ENCODE data around the gene HTR1D. TPM values are rescaled to one million over a fixed set of nuclear protein-coding genes. Genes with fewer than 3 reads are reported as not detected.
"Not testable (repeated sequence)": the region's sequence is repeated elsewhere in the genome, so short reads cannot be mapped to it uniquely, and the experiment has no call there.

The HTR1D gene, protein sequence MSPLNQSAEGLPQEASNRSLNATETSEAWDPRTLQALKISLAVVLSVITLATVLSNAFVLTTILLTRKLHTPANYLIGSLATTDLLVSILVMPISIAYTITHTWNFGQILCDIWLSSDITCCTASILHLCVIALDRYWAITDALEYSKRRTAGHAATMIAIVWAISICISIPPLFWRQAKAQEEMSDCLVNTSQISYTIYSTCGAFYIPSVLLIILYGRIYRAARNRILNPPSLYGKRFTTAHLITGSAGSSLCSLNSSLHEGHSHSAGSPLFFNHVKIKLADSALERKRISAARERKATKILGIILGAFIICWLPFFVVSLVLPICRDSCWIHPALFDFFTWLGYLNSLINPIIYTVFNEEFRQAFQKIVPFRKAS
- under 1 TPM; 0.15 to 0.26 TPM for total RNA-seq
- under 1 TPM; 0.07 to 0.24 (median 0.16) TPM for polyA plus RNA-seq (ENCODE audit: insufficient read length in 6 of 6)
- long read RNA-seq, donor 1: 0 reads
- long read RNA-seq, donor 2: 0 reads
- long read RNA-seq, donor 3: 0 reads
- long read RNA-seq, donor 4: 0 reads
- long read RNA-seq, donor 5, partial matches to known transcripts: 0 of 1 reads
- long read RNA-seq, donor 5, other reads (novel, unspliced or antisense): 0 of 1 reads
- long read RNA-seq, donor 6: 0 reads
- long read RNA-seq, donor 7: 0 reads
- long read RNA-seq, donor 8, partial matches to known transcripts: 0 of 1 reads
- long read RNA-seq, donor 8, other reads (novel, unspliced or antisense): 0 of 1 reads
- long read RNA-seq, donor 9: 0 reads
- long read RNA-seq, donor 10: 0 reads
- long read RNA-seq, donor 11, transcript HTR1D-201 (1 exons, 2,835 nt): major isoform, 14 of 14 reads
- long read RNA-seq, donor 11, partial matches to known transcripts: 0 of 14 reads
- long read RNA-seq, donor 11, other reads (novel, unspliced or antisense): 0 of 14 reads
- long read RNA-seq, donor 12: 0 reads

DNA sequence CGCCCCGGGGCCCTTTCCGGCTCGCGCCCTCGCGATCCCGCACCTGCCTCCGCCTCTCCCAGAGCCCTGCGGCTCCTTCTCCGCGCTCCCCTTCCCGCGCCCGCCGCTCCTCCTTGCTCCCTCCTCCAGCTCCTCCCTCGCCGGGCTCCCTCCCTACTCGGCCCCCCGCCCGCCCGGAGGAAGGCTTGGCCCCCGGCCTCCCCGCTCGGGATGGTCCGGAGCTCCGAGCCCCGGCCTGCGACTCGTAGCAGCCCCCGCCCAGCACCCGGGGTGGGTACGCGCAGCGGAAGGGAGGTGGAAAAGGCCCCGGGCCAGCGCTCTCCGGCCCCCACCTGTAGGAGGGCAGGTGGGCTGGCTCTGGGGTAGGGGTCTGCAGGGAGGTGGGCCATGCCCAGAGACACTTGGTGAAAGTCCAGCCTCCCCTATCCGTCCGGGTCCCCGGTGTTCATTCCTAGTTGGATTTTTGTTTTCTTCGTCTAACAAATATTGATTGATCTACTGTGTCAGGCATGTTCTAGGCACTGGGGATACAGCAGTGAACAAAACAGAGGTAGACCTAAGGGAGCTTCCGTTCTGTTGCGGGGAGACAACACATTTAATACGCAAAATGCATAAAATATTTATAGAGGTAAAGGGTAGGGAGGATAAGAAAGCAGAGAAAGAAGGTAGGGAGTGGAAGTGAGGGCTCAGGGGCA is at the start of gene HTR1D:
HTR1D (minus strand) TSS at position 82 of the 695 bp plus-strand sequence. CDS start 23,283 bp downstream, outside the sequence.
- DNase-seq: peak in 1 of 4 donors; percentile 79
- ATAC-seq: peak; percentile 50
- intact Hi-C loops (cut with DNase I): no loop called here
- H3K27ac ChIP-seq: no peak within 1 kb of the TSS
- H3K27me3 ChIP-seq: peaks cover 26 to 71% of the 10 kb centered on the region in 2 donors
- TF ChIP-seq, protein P1, sequence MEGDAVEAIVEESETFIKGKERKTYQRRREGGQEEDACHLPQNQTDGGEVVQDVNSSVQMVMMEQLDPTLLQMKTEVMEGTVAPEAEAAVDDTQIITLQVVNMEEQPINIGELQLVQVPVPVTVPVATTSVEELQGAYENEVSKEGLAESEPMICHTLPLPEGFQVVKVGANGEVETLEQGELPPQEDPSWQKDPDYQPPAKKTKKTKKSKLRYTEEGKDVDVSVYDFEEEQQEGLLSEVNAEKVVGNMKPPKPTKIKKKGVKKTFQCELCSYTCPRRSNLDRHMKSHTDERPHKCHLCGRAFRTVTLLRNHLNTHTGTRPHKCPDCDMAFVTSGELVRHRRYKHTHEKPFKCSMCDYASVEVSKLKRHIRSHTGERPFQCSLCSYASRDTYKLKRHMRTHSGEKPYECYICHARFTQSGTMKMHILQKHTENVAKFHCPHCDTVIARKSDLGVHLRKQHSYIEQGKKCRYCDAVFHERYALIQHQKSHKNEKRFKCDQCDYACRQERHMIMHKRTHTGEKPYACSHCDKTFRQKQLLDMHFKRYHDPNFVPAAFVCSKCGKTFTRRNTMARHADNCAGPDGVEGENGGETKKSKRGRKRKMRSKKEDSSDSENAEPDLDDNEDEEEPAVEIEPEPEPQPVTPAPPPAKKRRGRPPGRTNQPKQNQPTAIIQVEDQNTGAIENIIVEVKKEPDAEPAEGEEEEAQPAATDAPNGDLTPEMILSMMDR (IDR thresholded peaks at IDR 0.05): no peak
- H3K4me3 ChIP-seq: peak within 1 kb of the TSS; percentile 13 to 37
- no peaks in the 10 kb centered on the region for H3K9me3 ChIP-seq
- no peaks in the 10 kb centered on the region for H3K36me3 ChIP-seq
- peaks cover 4 to 14% of the 10 kb centered on the region in 2 donors for H3K4me1 ChIP-seq

DNA sequence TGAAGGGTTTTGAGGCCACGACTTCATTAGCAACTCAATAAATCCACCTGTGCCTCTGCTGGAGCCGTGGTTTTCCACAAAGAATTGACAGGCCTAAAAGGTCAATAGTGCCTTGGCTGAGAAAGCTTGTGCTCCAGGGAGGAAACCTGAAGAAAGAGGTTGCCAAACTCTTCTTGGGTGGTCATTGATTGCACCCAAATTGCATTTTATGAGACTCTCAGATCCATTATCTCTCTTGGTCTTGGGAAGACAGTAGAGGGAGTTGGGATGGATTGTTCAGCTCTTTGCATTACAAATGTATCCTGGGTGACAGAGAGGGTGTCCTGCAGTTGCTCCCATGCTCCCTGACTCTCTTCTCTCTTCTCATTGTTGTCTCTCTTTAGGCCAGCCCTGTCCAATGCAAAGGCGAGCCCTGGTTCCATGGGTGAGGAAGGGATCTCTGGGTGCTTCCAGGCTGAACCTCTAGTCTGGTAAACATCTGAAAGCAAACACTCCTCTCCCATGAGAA is 46.1 kb upstream of the HTR1D start:
- intact Hi-C loops (cut with DNase I): no loop called here
- Histone ChIP-seq H3K27me3 (no peaks in the 10 kb centered on the region), H3K36me3 (no peaks in the 10 kb centered on the region), H3K4me3 (no peak overlapping the region), H3K27ac (no peak overlapping the region), H3K9me3 (no peaks in the 10 kb centered on the region), H3K4me1 (no peaks in the 10 kb centered on the region)
- TF ChIP-seq, protein P1 (IDR thresholded peaks at IDR 0.05): no peak
- ATAC-seq (no peak), DNase-seq (no peak)

DNA sequence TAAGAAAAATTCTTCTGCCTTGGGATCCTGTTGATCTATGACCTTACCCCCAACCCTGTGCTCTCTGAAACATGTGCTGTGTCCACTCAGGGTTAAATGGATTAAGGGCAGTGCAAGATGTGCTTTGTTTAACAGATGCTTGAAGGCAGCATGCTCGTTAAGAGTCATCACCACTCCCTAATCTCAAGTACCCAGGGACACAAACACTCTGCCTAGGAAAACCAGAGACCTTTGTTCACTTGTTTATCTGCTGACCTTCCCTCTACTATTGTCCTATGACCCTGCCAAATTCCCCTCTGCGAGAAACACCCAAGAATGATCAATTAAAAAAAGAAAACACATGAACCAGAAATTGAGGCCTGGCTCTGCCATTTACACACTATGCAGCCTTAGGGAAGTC is 40.8 kb upstream of the HTR1D start:
- intact Hi-C loops (cut with DNase I); H3K4me3 ChIP-seq; H3K4me1 ChIP-seq; DNase-seq; ATAC-seq; H3K27me3 ChIP-seq; H3K36me3 ChIP-seq; H3K27ac ChIP-seq; H3K9me3 ChIP-seq: not testable (repeated sequence)

DNA sequence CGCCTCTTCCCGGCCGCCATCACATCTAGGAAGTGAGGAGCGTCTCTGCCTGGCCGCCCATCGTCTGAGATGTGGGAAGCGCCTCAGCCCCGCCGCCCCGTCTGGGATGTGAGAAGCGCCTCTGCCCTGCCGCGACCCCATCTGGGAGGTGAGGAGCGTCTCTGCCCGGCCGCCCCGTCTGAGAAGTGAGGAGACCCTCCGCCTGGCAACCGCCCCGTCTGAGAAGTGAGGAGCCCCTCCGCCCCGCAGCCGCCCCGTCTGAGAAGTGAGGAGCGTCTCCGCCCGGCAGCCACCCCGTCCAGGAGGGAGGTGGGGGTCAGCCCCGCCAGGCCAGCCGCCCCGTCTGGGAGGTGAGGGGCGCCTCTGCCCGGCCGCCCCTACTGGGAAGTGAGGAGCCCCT is 40.1 kb upstream of the HTR1D start:
- H3K9me3 ChIP-seq; H3K4me3 ChIP-seq; H3K27ac ChIP-seq; H3K36me3 ChIP-seq; intact Hi-C loops (cut with DNase I); ATAC-seq; H3K4me1 ChIP-seq; DNase-seq; H3K27me3 ChIP-seq: not testable (repeated sequence)

DNA sequence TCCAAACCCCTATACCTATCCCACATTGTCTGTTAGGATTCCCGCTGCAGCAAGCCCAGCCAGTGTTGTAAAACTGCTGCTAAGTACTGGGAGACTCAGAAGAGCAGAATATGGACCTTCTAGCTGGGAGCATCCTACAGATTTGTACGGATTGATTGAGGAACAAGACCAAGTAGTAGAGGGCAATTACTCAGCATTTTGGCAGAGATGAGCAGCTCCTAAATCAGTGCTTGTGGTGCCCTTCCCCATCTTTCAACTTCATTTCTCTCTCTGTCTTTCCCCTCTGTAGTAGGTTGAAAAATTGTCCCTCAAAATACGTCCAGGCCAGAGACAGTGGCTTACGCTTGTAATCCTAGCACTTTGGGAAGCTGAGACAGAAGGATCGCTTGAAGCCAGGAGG is 37.3 kb upstream of the HTR1D start:
- Histone ChIP-seq H3K27me3 (no peaks in the 10 kb centered on the region), H3K36me3 (no peaks in the 10 kb centered on the region), H3K4me1 (no peaks in the 10 kb centered on the region), H3K4me3 (no peak overlapping the region), H3K9me3 (no peaks in the 10 kb centered on the region), H3K27ac (no peak overlapping the region)
- ATAC-seq (no peak), DNase-seq (no peak)
- TF ChIP-seq, protein P1 (IDR thresholded peaks at IDR 0.05): no peak
- intact Hi-C loops (cut with DNase I): no loop called here
